H1 (cell line): ENCODE data around the gene SCN8A. TPM values are rescaled to one million over a fixed set of nuclear protein-coding genes. Genes with fewer than 3 reads are reported as not detected.

ENCODE experiments used
- CTCF ChIA-PET: fragments of 300-600 bp; sonication (Branson Sonifier 250); formaldehyde crosslinking; loops from one replicate; lab custom pipeline; 2021; ENCODE audit not compliant: partially characterized antibody; lab: Charles Lee
- POLR2A ChIA-PET: fragments of 300-600 bp; sonication (Branson Sonifier 250); formaldehyde crosslinking; loops from one replicate; lab custom pipeline; 2021; ENCODE audit warnings: inconsistent platforms; ENCODE audit not compliant: partially characterized antibody; lab: Charles Lee
- DNase-seq, 2 experiments: peaks; one replicate each; pipeline versions ENCODE4 v3.0.0 to v3.0.0-alpha.2; 2010 to 2022; ENCODE audit warnings: low spot score in 2 of 2, low read depth in 1 of 2, mixed read lengths in 1 of 2
- FAIRE-seq: peaks from 2 replicates; lab custom pipeline; 2011; peaks lifted over from hg19 to GRCh38; lab: Jason Lieb, UNC
- H2AFZ ChIP-seq: 2 replicates; pipeline ENCODE4 v1.8.1; 2012; ENCODE audit warnings: low read length, inconsistent platforms
- H2AK5ac ChIP-seq: 2 replicates; pipeline ENCODE4 v1.6.1; 2013; ENCODE audit warnings: low read depth, low read length
- H2BK120ac ChIP-seq: replicated peaks from 2 replicates; pipeline ENCODE3; 2013; ENCODE audit warnings: low read depth, low read length, inconsistent platforms
- H2BK12ac ChIP-seq: 2 replicates; pipeline ENCODE4 v1.6.1; 2013; ENCODE audit warnings: low read depth, low read length
- H2BK15ac ChIP-seq: 2 replicates; pipeline ENCODE4 v1.6.1; 2013; ENCODE audit warnings: low read length
- H2BK20ac ChIP-seq: 2 replicates; pipeline ENCODE4 v1.6.1; 2013; ENCODE audit warnings: low read length
- H2BK5ac ChIP-seq: 2 replicates; pipeline ENCODE4 v1.6.1; 2013; ENCODE audit warnings: low read depth, low read length
- H3K14ac ChIP-seq: 2 replicates; pipeline ENCODE4 v1.6.1; 2013; ENCODE audit warnings: inconsistent platforms; ENCODE audit not compliant: insufficient read length
- H3K18ac ChIP-seq: 2 replicates; pipeline ENCODE4 v1.6.1; 2013; ENCODE audit warnings: low read length; ENCODE audit errors: extremely low read depth
- H3K23ac ChIP-seq: 2 replicates; pipeline ENCODE4 v1.6.1; 2013; ENCODE audit warnings: inconsistent platforms; ENCODE audit not compliant: insufficient read length
- H3K23me2 ChIP-seq: 2 replicates; pipeline ENCODE4 v1.6.1; 2013; ENCODE audit warnings: low read depth, low read length
- H3K27ac ChIP-seq: 2 replicates; pipeline ENCODE4 v1.6.1; 2011; ENCODE audit warnings: low read depth, low read length, inconsistent platforms
- H3K27me3 ChIP-seq, 4 experiments: replicated peaks in 1 of 4; 1 replicate in 1 of 4; 2 replicates in 3 of 4; pipeline versions ENCODE4 v1.6.1 to v1.8.1; 2011 to 2013; ENCODE audit warnings: low read length in 3 of 4, mild to moderate bottlenecking in 3 of 4, inconsistent platforms in 2 of 4, mixed read lengths in 2 of 4, moderate library complexity in 1 of 4; ENCODE audit not compliant: control insufficient read depth in 3 of 4, insufficient read depth in 3 of 4; ENCODE audit errors: extremely low read depth in 1 of 4
- H3K36me3 ChIP-seq, 4 experiments: 2 replicates each; pipeline versions ENCODE4 v1.6.1 to v1.8.1; 2011 to 2013; ENCODE audit warnings: mild to moderate bottlenecking in 4 of 4, low read length in 3 of 4, moderate library complexity in 2 of 4, control low read depth in 1 of 4, inconsistent platforms in 1 of 4; ENCODE audit not compliant: insufficient read depth in 4 of 4, control insufficient read depth in 2 of 4
- H3K4ac ChIP-seq: replicated peaks from 2 replicates; pipeline ENCODE3; 2013; ENCODE audit warnings: low read length, low read depth, mixed read lengths, inconsistent platforms; ENCODE audit not compliant: insufficient read length
- H3K4me1 ChIP-seq, 4 experiments: replicated peaks in 1 of 4; 1 replicate in 1 of 4; 2 replicates in 3 of 4; pipeline versions ENCODE4 v1.6.1 to v1.8.1; 2011 to 2013; ENCODE audit warnings: low read length in 3 of 4, inconsistent platforms in 2 of 4, mixed read lengths in 1 of 4; ENCODE audit not compliant: insufficient read depth in 4 of 4, control insufficient read depth in 3 of 4
- H3K4me2 ChIP-seq, 2 experiments: 2 replicates each; pipeline versions ENCODE4 v1.6.1 to v1.8.1; 2011 to 2013; ENCODE audit warnings: low read depth in 2 of 2, low read length in 2 of 2, control low read depth in 1 of 2, inconsistent platforms in 1 of 2, mild to moderate bottlenecking in 1 of 2; ENCODE audit not compliant: insufficient read depth in 1 of 2
- H3K4me3 ChIP-seq, 4 experiments: fragments of 200-600, 300-600 bp in 1 of 4; sonication (generic), shearing (Covaris generic), sonication (Bioruptor Twin) in 1 of 4; 2 replicates each; pipeline versions ENCODE4 v1.5.1 to v1.8.1; 2011 to 2016; ENCODE audit warnings: low read length in 4 of 4, low read depth in 3 of 4, control low read depth in 2 of 4, inconsistent platforms in 2 of 4, mild to moderate bottlenecking in 2 of 4, mixed read lengths in 1 of 4, moderate library complexity in 1 of 4; ENCODE audit not compliant: insufficient read depth in 2 of 4; ENCODE audit errors: extremely low read depth in 1 of 4
- H3K56ac ChIP-seq: replicated peaks from 2 replicates; pipeline ENCODE3; 2013; ENCODE audit warnings: low read depth, mild to moderate bottlenecking, mixed read lengths, low read length, inconsistent platforms; ENCODE audit not compliant: insufficient read length
- H3K79me1 ChIP-seq: 2 replicates; pipeline ENCODE4 v1.6.1; 2013; ENCODE audit warnings: low read depth, low read length, control low read depth
- H3K79me2 ChIP-seq, 2 experiments: 2 replicates each; pipeline versions ENCODE4 v1.6.1 to v1.8.1; 2012 to 2013; ENCODE audit warnings: low read length in 2 of 2, mild to moderate bottlenecking in 2 of 2, inconsistent platforms in 1 of 2; ENCODE audit not compliant: insufficient read depth in 2 of 2, control insufficient read depth in 1 of 2
- H3K9ac ChIP-seq, 4 experiments: replicated peaks in 1 of 4; 1 replicate in 1 of 4; 2 replicates in 3 of 4; pipeline versions ENCODE4 v1.6.1 to v1.8.1; 2011 to 2013; ENCODE audit warnings: low read depth in 3 of 4, low read length in 3 of 4, control low read depth in 2 of 4, mild to moderate bottlenecking in 2 of 4, moderate library complexity in 2 of 4, inconsistent platforms in 1 of 4; ENCODE audit errors: extremely low read depth in 1 of 4
- H3K9me3 ChIP-seq, 2 experiments: 2 replicates each; pipeline versions ENCODE4 v1.6.1 to v1.8.1; 2012 to 2013; ENCODE audit warnings: mild to moderate bottlenecking in 2 of 2, moderate library complexity in 2 of 2, control low read depth in 1 of 2, inconsistent platforms in 1 of 2, low read depth in 1 of 2, low read length in 1 of 2, mixed read lengths in 1 of 2; ENCODE audit not compliant: insufficient read depth in 2 of 2
- H4K20me1 ChIP-seq, 2 experiments: replicated peaks in 1 of 2; 2 replicates each; pipeline versions ENCODE3 to v1.8.1; 2011 to 2013; ENCODE audit warnings: inconsistent platforms in 2 of 2, low read length in 2 of 2, mild to moderate bottlenecking in 1 of 2; ENCODE audit not compliant: insufficient read depth in 2 of 2, control insufficient read depth in 1 of 2
- H4K5ac ChIP-seq: 2 replicates; pipeline ENCODE4 v1.6.1; 2013; ENCODE audit warnings: low read length, low read depth, mixed read lengths, inconsistent platforms; ENCODE audit not compliant: insufficient read length
- H4K8ac ChIP-seq: 2 replicates; pipeline ENCODE4 v1.8.0; 2013; ENCODE audit warnings: mild to moderate bottlenecking, moderate library complexity, low read length, inconsistent platforms; ENCODE audit not compliant: insufficient read depth; ENCODE audit errors: extremely low read depth
- H4K91ac ChIP-seq: replicated peaks from 2 replicates; pipeline ENCODE3; 2013; ENCODE audit warnings: low read length, mixed read lengths, inconsistent platforms; ENCODE audit not compliant: insufficient read length
- CBX5 ChIP-seq: fragments of 300-800, 300-1000 bp; sonication (generic); IDR thresholded peaks from 2 replicates; pipeline ENCODE4 v1.7.1; 2016; ENCODE audit warnings: antibody characterized with exemption, low read length, low read depth
- CHD2 ChIP-seq: IDR thresholded peaks from 2 replicates; pipeline ENCODE4 v1.6.1; 2012; ENCODE audit warnings: low read length, improper control_type of control experiment
- CTBP2 ChIP-seq: IDR thresholded peaks from 2 replicates; pipeline ENCODE4 v1.7.0; 2011; ENCODE audit warnings: borderline replicate concordance, mild to moderate bottlenecking, moderate library complexity, mixed read lengths, low read length; ENCODE audit not compliant: insufficient read depth, insufficient read length
- EGR1 ChIP-seq: IDR thresholded peaks from 2 replicates; pipeline ENCODE4 v1.6.1; 2011; ENCODE audit warnings: low read depth, low read length, borderline replicate concordance
- EP300 ChIP-seq, 2 experiments: IDR thresholded peaks; 1 replicate in 1 of 2; 2 replicates in 1 of 2; pipeline ENCODE4 v1.6.1; 2011 to 2012; ENCODE audit warnings: low read depth in 2 of 2, low read length in 2 of 2, mild to moderate bottlenecking in 2 of 2, borderline replicate concordance in 1 of 2, inconsistent platforms in 1 of 2, moderate library complexity in 1 of 2
- NRF1 ChIP-seq: IDR thresholded peaks from 2 replicates; pipeline ENCODE4 v1.6.1; 2011; ENCODE audit warnings: mild to moderate bottlenecking, low read depth, low read length, improper control_type of control experiment
- SUZ12 ChIP-seq: fragments of 200-600 bp; sonication (generic); IDR thresholded peaks from 2 replicates; pipeline ENCODE4 v1.6.1; 2012; ENCODE audit warnings: mild to moderate bottlenecking, inconsistent platforms, low read length, moderate library complexity, mixed read lengths
- WGBS, 2 experiments: shearing (Covaris generic) in 1 of 2; methylation state at CpG; one replicate each; pipeline versions ENCODE4 v1.1.6 to v1.1.7; 2013 to 2015; ENCODE audit warnings: low lambda C conversion rate in 2 of 2, mixed read lengths in 2 of 2, inconsistent platforms in 1 of 2, low coverage in 1 of 2, missing lambda C conversion rate in 1 of 2; ENCODE audit not compliant: insufficient replicate concordance in 2 of 2, insufficient coverage in 1 of 2, insufficient read length in 1 of 2; ENCODE audit errors: extremely low coverage in 1 of 2, missing lambda C conversion rate in 1 of 2; 5-methylcytosine and 5-hydroxymethylcytosine counted together
- polyA plus RNA-seq, 7 experiments: library from polyadenylated mRNA; depleted of rRNA in 3 of 7; stranded (reverse) in 5 of 7; unstranded in 2 of 7; fragments of >200 nt in 5 of 7; fragments of 200-250 nt in 2 of 7; gene quantifications; 1 replicate in 5 of 7; 2 replicates in 1 of 7; 4 replicates in 1 of 7; pipeline versions ENCODE4 v1.2.1 to v1.2.3, GENCODE V29; 2011 to 2013; ENCODE audit warnings: missing spikeins in 2 of 7, mixed read lengths in 2 of 7
- total RNA-seq: library from RNA; stranded (reverse); fragmentation: NEBNext Ultra II Directional; extraction: Animal tissue kit (Norgen Biotek cat#: 25700); gene quantifications from 2 replicates; pipeline ENCODE4 v1.2.1, GENCODE V29; 2021
- TF ChIP-seq, protein P1 (sequence below), 3 experiments: IDR thresholded peaks; 1 replicate in 2 of 3; 2 replicates in 1 of 3; pipeline versions ENCODE4 v1.5.1 to v1.6.1; 2011; ENCODE audit warnings: low read length in 3 of 3, mild to moderate bottlenecking in 3 of 3, inconsistent platforms in 2 of 3, low read depth in 1 of 3, moderate library complexity in 1 of 3; ENCODE audit not compliant: insufficient read depth in 1 of 3; ENCODE audit errors: control extremely low read depth in 1 of 3

The SCN8A gene
- total and polyA plus RNA-seq, 2 of the 8 experiments (the other 6 are each of a cell fraction or from before 2014, with no cell fraction given), result 6.3 to 10.7 TPM

DNA sequence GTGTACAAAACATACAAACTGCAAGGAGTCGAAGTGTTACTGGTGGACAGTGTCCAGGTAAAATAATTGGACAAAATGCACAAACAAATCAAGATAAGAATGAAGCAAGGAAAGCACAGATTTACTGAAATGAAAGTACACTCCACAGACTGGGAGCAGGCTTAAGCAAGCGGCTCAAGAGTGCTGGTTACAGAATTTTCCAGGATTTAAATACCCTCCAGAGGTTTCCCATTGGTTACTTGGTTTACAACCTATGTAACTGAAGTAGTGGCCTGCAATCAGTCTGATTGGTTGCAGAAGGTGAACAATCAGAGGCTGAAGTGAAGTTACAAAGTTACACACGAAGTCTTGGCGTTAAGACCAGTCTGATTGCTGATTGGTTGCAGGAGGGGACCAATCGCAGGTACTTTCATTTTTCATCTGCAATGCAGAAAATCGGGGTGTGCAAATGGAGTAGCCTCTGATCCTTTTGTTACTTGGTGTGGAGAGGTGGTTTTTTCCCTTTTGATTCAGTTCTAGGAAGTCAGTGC is 11.6 kb upstream of the SCN8A start:
- Histone ChIP-seq H3K79me1 (no peaks in the 10 kb centered on the region; the same call in 1 of the 2 replicates), H3K27ac (no peak overlapping the region), H4K91ac (no peak overlapping the region), H4K8ac (no peak overlapping the region), H3K4ac (no peak overlapping the region), H3K23ac (no peak overlapping the region), H3K4me1 (no peaks in the 10 kb centered on the region), H2BK15ac (no peak overlapping the region), H2BK20ac (no peak overlapping the region), H3K9me3 (0 out of 4 replicates have a peak, but pooled peaks cover 0 to 9% of the 10 kb centered on the region in 2 experiments), H3K4me2 (no peak overlapping the region), H3K79me2 (no peaks in the 10 kb centered on the region), H3K4me3 (no peak overlapping the region), H2BK5ac (no peak overlapping the region), H3K18ac (no peak overlapping the region), H3K36me3 (0 out of 8 replicates have a peak, but pooled peaks cover 0 to 3% (median 0%) of the 10 kb centered on the region in 4 experiments), H3K27me3 (no peaks in the 10 kb centered on the region), H4K5ac (no peak overlapping the region), H2BK120ac (no peak overlapping the region), H3K9ac (no peak overlapping the region), H3K56ac (no peak overlapping the region), H3K14ac (no peak overlapping the region), H2BK12ac (no peak overlapping the region), H2AFZ (no peak overlapping the region), H4K20me1 (no peaks in the 10 kb centered on the region), H3K23me2 (no peaks in the 10 kb centered on the region; the same call in 1 of the 2 replicates), H2AK5ac (no peak overlapping the region)
- ChIA-PET CTCF (interaction anchor here (1.6 kb wide), 1 partner anchor 245 kb away, joined by 4 read pairs; no protein-coding TSS in a partner anchor), POLR2A (no interaction called here)
- WGBS, 2 experiments, result 83% methylated on average over 6 of the region's 6 CpGs; no CpG with 5 or more reads in 1 of the 2 experiments
- DNase-seq (no peak), FAIRE-seq (no peak)
- no peak for TF ChIP-seq CTBP2
- TF ChIP-seq, protein P1, sequence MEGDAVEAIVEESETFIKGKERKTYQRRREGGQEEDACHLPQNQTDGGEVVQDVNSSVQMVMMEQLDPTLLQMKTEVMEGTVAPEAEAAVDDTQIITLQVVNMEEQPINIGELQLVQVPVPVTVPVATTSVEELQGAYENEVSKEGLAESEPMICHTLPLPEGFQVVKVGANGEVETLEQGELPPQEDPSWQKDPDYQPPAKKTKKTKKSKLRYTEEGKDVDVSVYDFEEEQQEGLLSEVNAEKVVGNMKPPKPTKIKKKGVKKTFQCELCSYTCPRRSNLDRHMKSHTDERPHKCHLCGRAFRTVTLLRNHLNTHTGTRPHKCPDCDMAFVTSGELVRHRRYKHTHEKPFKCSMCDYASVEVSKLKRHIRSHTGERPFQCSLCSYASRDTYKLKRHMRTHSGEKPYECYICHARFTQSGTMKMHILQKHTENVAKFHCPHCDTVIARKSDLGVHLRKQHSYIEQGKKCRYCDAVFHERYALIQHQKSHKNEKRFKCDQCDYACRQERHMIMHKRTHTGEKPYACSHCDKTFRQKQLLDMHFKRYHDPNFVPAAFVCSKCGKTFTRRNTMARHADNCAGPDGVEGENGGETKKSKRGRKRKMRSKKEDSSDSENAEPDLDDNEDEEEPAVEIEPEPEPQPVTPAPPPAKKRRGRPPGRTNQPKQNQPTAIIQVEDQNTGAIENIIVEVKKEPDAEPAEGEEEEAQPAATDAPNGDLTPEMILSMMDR (IDR thresholded peaks at IDR 0.05; ENCODE audit: control extremely low read depth in 1 of 3, insufficient read depth in 1 of 3, low read depth in 1 of 3, low read length in 3 of 3), result no peak
- TF ChIP-seq CHD2, result no peak
- TF ChIP-seq EP300 (IDR thresholded peaks at IDR 0.05; ENCODE audit: borderline replicate concordance in 1 of 2, low read depth in 2 of 2, low read length in 2 of 2), result no peak
- TF ChIP-seq SUZ12, result no peak
- no peak for TF ChIP-seq CBX5
- no peak for TF ChIP-seq EGR1
- no peak for TF ChIP-seq NRF1
